WERI-Rb-1 (cell line): ENCODE results near the gene ISCU.

ENCODE experiments used
- DNase-seq: peaks from one replicate; pipeline ENCODE4 v3.0.0-alpha.2; 2020
- H3K27ac ChIP-seq: fragments of 250-450 bp; sonication (Bioruptor Pico); 2 replicates; pipeline ENCODE4 v1.5.1; 2020; ENCODE audit warnings: mild to moderate bottlenecking, moderate library complexity
- H3K27me3 ChIP-seq: fragments of 250-450 bp; sonication (Bioruptor Pico); 2 replicates; pipeline ENCODE4 v1.5.1; 2021; ENCODE audit warnings: mild to moderate bottlenecking, low read depth, moderate library complexity; ENCODE audit not compliant: insufficient read depth, severe bottlenecking
- H3K36me3 ChIP-seq: fragments of 250-450 bp; sonication (Bioruptor Pico); 2 replicates; pipeline ENCODE4 v1.5.1; 2020; ENCODE audit warnings: mild to moderate bottlenecking, moderate library complexity
- H3K4me3 ChIP-seq: 2 replicates; pipeline ENCODE4 v1.5.1; 2011; ENCODE audit warnings: low read depth, mild to moderate bottlenecking, control low read depth, low read length
- H3K9me3 ChIP-seq: fragments of 250-450 bp; sonication (Bioruptor Pico); 2 replicates; pipeline ENCODE4 v1.5.1; 2021; ENCODE audit warnings: mild to moderate bottlenecking, moderate library complexity; ENCODE audit not compliant: severe bottlenecking
- TF ChIP-seq, protein P1 (sequence below): IDR thresholded peaks from 2 replicates; pipeline ENCODE4 v1.5.1; 2011; ENCODE audit warnings: low read depth, mild to moderate bottlenecking, control low read depth, inconsistent platforms, low read length

Gene ISCU

DNA sequence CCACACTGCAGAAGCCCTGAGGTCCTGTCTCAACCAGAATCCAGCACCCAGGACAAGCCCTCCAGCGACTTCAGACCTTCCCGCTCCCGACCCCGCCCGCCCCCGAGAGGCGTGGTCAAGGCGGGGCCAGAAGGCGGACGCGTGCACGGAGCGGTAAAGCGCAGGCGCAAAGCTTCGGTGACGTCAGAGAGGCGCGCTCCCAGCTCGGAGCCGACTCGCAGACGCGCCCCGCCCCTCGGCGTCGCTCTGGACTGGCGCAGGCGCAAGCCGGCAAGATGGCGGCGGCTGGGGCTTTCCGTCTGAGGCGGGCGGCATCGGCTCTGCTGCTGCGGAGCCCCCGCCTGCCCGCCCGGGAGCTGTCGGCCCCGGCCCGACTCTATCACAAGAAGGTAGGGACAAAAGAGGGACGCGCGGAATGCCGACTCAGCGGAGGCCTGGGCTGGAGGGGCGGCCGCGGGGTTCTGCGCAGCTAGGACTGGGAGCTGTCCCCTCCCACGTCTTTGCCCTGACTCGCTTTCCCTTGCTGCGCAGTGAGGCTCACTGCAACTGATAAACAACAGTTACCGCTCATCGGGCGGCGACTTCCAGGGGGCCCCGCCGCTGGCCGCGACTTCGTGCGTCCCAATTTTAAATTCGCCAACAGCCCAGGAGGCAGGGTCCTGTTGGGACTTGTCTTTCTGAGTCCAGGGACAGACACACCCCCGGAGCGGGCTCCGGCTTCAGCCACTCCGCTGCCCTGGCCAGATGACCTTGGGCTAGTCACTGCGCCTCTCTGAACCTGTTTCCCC lies at the start of gene ISCU:
ISCU (plus strand) TSS at position 249 of the 788 bp plus-strand sequence; CDS start at position 276, 27 bp downstream.
- H3K4me3 ChIP-seq = peak within 1 kb of the TSS; percentile 73
- no peaks in the 10 kb centered on the region for H3K27me3 ChIP-seq
- DNase-seq = peak; percentile 97
- TF ChIP-seq, protein P1, sequence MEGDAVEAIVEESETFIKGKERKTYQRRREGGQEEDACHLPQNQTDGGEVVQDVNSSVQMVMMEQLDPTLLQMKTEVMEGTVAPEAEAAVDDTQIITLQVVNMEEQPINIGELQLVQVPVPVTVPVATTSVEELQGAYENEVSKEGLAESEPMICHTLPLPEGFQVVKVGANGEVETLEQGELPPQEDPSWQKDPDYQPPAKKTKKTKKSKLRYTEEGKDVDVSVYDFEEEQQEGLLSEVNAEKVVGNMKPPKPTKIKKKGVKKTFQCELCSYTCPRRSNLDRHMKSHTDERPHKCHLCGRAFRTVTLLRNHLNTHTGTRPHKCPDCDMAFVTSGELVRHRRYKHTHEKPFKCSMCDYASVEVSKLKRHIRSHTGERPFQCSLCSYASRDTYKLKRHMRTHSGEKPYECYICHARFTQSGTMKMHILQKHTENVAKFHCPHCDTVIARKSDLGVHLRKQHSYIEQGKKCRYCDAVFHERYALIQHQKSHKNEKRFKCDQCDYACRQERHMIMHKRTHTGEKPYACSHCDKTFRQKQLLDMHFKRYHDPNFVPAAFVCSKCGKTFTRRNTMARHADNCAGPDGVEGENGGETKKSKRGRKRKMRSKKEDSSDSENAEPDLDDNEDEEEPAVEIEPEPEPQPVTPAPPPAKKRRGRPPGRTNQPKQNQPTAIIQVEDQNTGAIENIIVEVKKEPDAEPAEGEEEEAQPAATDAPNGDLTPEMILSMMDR = no peak
- H3K27ac ChIP-seq = peak within 1 kb of the TSS; percentile 93
- peaks cover 52% of the 10 kb centered on the region for H3K36me3 ChIP-seq
- H3K9me3 ChIP-seq = no peaks in the 10 kb centered on the region

DNA sequence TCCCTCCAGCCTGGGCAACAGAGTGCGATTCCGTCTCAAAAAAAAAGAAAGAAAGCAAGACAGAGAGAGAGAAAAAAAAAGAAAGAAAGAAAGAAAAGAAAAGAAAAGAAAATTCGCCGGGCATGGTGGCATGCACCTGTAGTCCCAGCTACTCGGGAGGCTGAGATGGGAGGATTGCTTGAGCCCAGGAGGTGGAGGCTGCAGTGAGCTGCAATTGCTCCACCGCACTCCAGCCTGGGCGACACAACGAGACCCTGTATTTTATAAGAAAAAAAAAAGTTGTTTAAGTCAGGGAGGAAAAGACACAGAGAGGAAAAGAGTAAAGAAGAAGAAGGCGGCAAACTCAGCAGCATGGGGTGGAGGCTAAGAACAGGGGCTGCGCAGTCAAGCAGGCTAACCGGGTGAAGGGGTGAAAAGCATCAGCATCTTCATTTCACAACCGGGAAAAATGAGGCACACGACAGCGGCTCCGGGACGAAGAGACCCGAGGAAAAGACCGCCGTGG lies 47.9 kb upstream of the ISCU start:
- Histone ChIP-seq H3K36me3 (peaks cover 30% of the 10 kb centered on the region), H3K4me3 (peak overlapping the region; percentile 36), H3K27ac (no peak overlapping the region), H3K9me3 (peaks cover 3% of the 10 kb centered on the region), H3K27me3 (no peaks in the 10 kb centered on the region)
- no peak for DNase-seq
- TF ChIP-seq, protein P1 = no peak

DNA sequence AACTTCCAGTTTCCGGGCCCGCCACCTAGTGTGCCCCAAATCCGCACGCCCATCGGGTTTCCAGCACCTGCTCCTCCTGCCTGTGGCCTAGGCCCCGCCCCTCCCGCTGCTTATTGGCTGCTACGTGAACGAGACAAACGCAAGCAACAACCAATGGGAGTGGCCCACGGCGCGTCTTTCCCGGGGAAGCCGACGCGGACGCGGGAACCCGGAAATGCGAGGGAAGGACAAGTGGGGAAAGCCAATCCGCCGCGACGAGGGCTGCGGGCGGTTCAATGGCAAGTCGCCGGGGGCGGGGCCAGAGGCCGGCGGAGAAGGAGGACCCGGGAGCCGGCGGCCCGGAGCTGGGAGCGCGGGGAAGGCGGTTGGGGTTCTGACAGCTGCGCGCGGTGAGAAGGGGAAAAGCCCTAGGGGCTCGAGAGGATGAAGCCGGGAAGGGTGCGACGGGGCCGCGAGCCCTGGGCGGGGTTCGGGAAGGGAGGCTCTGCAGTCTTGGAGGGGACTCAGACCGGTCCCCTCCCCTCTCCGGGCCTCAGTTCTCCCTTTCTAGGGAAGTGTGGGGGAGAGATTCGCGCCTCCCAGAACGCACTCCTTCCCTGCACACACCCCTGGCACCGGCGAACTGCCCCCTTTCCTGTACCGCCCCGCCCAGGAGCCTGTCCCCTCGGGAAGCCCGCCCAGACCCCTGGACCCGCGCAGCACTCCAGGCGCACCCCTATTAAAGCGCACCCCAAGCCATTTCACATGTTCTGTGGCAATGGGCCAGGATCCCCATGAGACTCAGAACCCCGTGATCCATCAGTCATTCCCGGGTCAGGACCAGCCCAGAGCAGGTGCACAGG lies 47.2 kb upstream of the ISCU start, which contains the start of gene FICD:
FICD (plus strand) TSS at position 305 of the 842 bp plus-strand sequence. CDS start 1,696 bp downstream, outside the sequence.
- TF ChIP-seq, protein P1 = no peak
- peak; percentile 100 for DNase-seq
- H3K9me3 ChIP-seq = no peaks in the 10 kb centered on the region
- H3K27ac ChIP-seq = peak within 1 kb of the TSS; percentile 77
- H3K4me3 ChIP-seq = peak within 1 kb of the TSS; percentile 84
- H3K27me3 ChIP-seq = no peaks in the 10 kb centered on the region
- H3K36me3 ChIP-seq = peaks cover 33% of the 10 kb centered on the region

DNA sequence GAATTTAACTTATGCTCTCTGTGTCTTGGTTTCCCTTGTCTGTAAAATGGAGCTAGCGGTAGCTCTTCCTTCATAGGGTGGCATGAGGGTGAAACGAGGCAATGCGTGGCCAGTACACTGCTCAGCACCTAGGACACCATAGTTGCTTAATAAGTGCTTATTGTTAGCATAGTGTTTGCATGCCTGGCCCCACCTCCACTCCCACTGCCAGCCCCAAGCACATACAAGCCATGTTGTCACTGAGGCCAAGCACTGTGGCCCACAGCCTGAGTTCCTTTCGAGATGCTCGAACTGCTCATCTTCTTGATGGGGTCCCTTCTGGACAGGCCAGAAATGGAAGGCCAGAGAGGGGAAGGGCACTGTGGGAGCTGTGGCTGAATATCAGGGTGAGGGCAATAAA lies 46.5 kb upstream of the ISCU start:
- H3K27me3 ChIP-seq = no peaks in the 10 kb centered on the region
- TF ChIP-seq, protein P1 = no peak
- no peak overlapping the region; the same call in 1 of the 2 replicates for H3K27ac ChIP-seq
- DNase-seq = no peak
- H3K4me3 ChIP-seq = peak overlapping the region; percentile 84
- H3K9me3 ChIP-seq = no peaks in the 10 kb centered on the region
- peaks cover 41% of the 10 kb centered on the region for H3K36me3 ChIP-seq

DNA sequence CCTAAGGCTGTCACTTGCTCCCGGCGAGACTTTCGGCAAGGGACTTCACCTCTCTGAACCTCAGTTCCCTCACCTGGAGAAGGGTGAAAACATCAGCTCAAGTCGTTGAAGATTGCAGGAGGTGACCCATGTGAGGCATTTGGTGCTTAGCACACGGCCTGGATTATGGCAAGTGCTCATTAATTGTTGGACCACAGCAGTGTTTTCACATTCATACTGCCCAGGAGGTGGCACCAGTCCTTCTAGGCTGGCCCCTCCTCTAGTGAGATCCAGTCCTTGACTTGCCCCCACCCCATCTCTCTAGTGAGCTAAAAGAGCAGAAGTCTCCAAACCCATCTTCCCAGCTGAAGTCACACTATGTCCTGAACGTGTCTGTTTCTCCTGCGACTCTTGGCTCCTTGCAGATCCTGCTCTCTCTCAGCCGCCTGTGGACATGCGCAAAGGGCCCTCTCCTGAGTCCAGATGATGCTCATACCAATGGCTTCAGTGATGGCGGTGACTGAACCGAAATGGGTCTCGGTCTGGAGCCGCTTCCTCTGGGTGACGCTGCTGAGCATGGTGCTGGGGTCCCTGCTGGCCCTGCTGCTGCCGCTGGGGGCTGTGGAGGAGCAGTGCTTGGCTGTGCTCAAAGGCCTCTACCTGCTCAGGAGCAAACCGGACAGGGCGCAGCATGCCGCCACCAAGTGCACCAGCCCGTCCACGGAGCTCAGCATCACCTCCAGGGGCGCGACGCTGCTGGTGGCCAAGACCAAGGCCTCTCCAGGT lies 45.7 kb upstream of the ISCU start:
- no peak overlapping the region for H3K4me3 ChIP-seq
- peak; percentile 33 for DNase-seq
- TF ChIP-seq, protein P1 = peak; percentile 34; the same call in 1 of the 2 replicates
- H3K27ac ChIP-seq = no peak overlapping the region
- no peaks in the 10 kb centered on the region for H3K9me3 ChIP-seq
- peaks cover 48% of the 10 kb centered on the region for H3K36me3 ChIP-seq
- H3K27me3 ChIP-seq = no peaks in the 10 kb centered on the region
